GM23248 (cell line): ENCODE results near the gene GMPPB. TPM values are rescaled to one million over a fixed set of nuclear protein-coding genes. Genes with fewer than 3 reads are reported as not detected.

Experiments used
- DNase-seq: peaks from one replicate; pipeline ENCODE4 v3.0.0-alpha.2; 2015
- H2AFZ ChIP-seq: fragments of 200-600 bp; sonication (generic); 2 replicates; pipeline ENCODE4 v1.6.1; 2016; ENCODE audit warnings: antibody characterized with exemption
- H3F3A ChIP-seq: fragments of 200-600 bp; sonication (generic); 2 replicates; pipeline ENCODE4 v1.6.1; 2016; ENCODE audit warnings: mild to moderate bottlenecking, antibody characterized with exemption, mixed run types; ENCODE audit not compliant: insufficient read depth
- H3K27ac ChIP-seq: fragments of 200-600 bp; sonication (generic); 2 replicates; pipeline ENCODE4 v1.5.1; 2016; ENCODE audit warnings: mild to moderate bottlenecking
- H3K27me3 ChIP-seq: fragments of 200-600 bp; sonication (generic); replicated peaks from 2 replicates; pipeline ENCODE4 v1.6.1; 2016; ENCODE audit warnings: mild to moderate bottlenecking; ENCODE audit not compliant: insufficient read depth
- H3K36me3 ChIP-seq: fragments of 200-600 bp; sonication (generic); 2 replicates; pipeline ENCODE4 v1.6.1; 2016; ENCODE audit warnings: low read depth, mild to moderate bottlenecking
- H3K4me1 ChIP-seq: fragments of 200-600 bp; sonication (generic); 2 replicates; pipeline ENCODE4 v1.6.1; 2016; ENCODE audit warnings: mild to moderate bottlenecking; ENCODE audit not compliant: insufficient read depth
- H3K4me2 ChIP-seq: fragments of 200-600 bp; sonication (generic); one replicate; pipeline ENCODE4 v1.6.1; 2016; ENCODE audit warnings: mild to moderate bottlenecking; ENCODE audit not compliant: unreplicated experiment
- H3K4me3 ChIP-seq: fragments of 200-600 bp; sonication (generic); 2 replicates; pipeline ENCODE4 v1.5.1; 2016; ENCODE audit warnings: mild to moderate bottlenecking
- H3K79me2 ChIP-seq: fragments of 200-600 bp; sonication (generic); 2 replicates; pipeline ENCODE4 v1.6.1; 2016; ENCODE audit warnings: mild to moderate bottlenecking; ENCODE audit not compliant: insufficient read depth
- H3K9ac ChIP-seq: fragments of 200-600 bp; sonication (generic); 2 replicates; pipeline ENCODE4 v1.6.1; 2016; ENCODE audit warnings: mild to moderate bottlenecking
- H3K9me2 ChIP-seq: fragments of 200-600 bp; sonication (generic); 2 replicates; pipeline ENCODE4 v1.6.1; 2016; ENCODE audit warnings: mixed run types, mild to moderate bottlenecking, moderate library complexity; ENCODE audit not compliant: insufficient read depth
- H3K9me3 ChIP-seq: fragments of 200-600 bp; sonication (generic); one replicate; pipeline ENCODE4 v1.6.1; 2017; ENCODE audit warnings: low read depth
- H4K20me1 ChIP-seq: fragments of 200-600 bp; sonication (generic); 2 replicates; pipeline ENCODE4 v1.6.0; 2016; ENCODE audit not compliant: insufficient read depth
- EZH2 ChIP-seq: fragments of 200-600 bp; sonication (generic); IDR thresholded peaks from 2 replicates; pipeline ENCODE4 v1.6.1; 2018; ENCODE audit warnings: antibody characterized with exemption, mild to moderate bottlenecking; ENCODE audit not compliant: insufficient read depth, poor library complexity, severe bottlenecking
- EZH2phosphoT487 ChIP-seq: fragments of 200-600 bp; sonication (generic); IDR thresholded peaks from 2 replicates; pipeline ENCODE4 v1.6.1; 2018; ENCODE audit warnings: antibody characterized with exemption, moderate library complexity, mild to moderate bottlenecking, low read depth; ENCODE audit not compliant: insufficient read depth
- WGBS, 2 experiments: methylation state at CpG; one replicate each; pipeline ENCODE4 v1.1.6; 2015 to 2017; ENCODE audit warnings: low lambda C conversion rate in 2 of 2, low coverage in 1 of 2; ENCODE audit errors: missing lambda C conversion rate in 2 of 2; 5-methylcytosine and 5-hydroxymethylcytosine counted together
- in situ Hi-C: fragments of 300-500 bp; cut with MboI; formaldehyde crosslinking; loops from 2 replicates; pipeline ENCODE4 v1.15.0; 2020
- polyA plus RNA-seq: library from polyadenylated mRNA; unstranded; fragments of >200 nt; fragmentation: Nextera tagmentation; extraction: Ambion mirVana; gene quantifications from 2 replicates; pipeline ENCODE4 v1.2.1, GENCODE V29; 2016
- total RNA-seq: library from RNA; depleted of rRNA; stranded (reverse); fragments of >200 nt; shearing (Covaris generic); gene quantifications from 2 replicates; pipeline ENCODE4 v1.2.3, GENCODE V29; 2014

The GMPPB gene
- total and polyA plus RNA-seq, 2 experiments from 2014 or later = 24.1 to 37.8 TPM

- H3K9ac ChIP-seq = no peak overlapping the region
- no peaks in the 10 kb centered on the region for H3K9me2 ChIP-seq
- no peak for TF ChIP-seq EZH2
- no peak for TF ChIP-seq EZH2phosphoT487
- H3K27me3 ChIP-seq = no peaks in the 10 kb centered on the region
- H3K4me1 ChIP-seq = no peaks in the 10 kb centered on the region
- H3K4me3 ChIP-seq = no peak overlapping the region
- no peaks in the 10 kb centered on the region for H4K20me1 ChIP-seq
- no peaks in the 10 kb centered on the region for H3K79me2 ChIP-seq
- in situ Hi-C loops = no loop called here
- peak; percentile 38 for DNase-seq
- H3K4me2 ChIP-seq = no peak overlapping the region
- WGBS, 2 experiments = 63% methylated on average over 7 of the region's 7 CpGs
- no peaks in the 10 kb centered on the region for H3K9me3 ChIP-seq
- no peak overlapping the region for H2AFZ ChIP-seq
- H3K27ac ChIP-seq = no peak overlapping the region
- H3K36me3 ChIP-seq = 0 out of 2 replicates have a peak, but pooled peaks cover 4% of the 10 kb centered on the region
- no peaks in the 10 kb centered on the region for H3F3A ChIP-seq
These were observed 43.1 kb downstream of the GMPPB start for GRCh38 chr3:49680493-49681231.

GRCh38 chr3:49675912-49676311 is 47.8 kb downstream of the GMPPB start:
- Histone ChIP-seq H3K9me2 (no peaks in the 10 kb centered on the region), H3K27me3 (no peaks in the 10 kb centered on the region), H3K79me2 (peaks cover 12% of the 10 kb centered on the region), H3F3A (0 out of 2 replicates have a peak, but pooled peaks cover 3% of the 10 kb centered on the region), H3K27ac (no peak overlapping the region), H3K9ac (no peak overlapping the region), H3K4me2 (no peak overlapping the region), H3K4me1 (peaks cover 11% of the 10 kb centered on the region), H3K36me3 (0 out of 2 replicates have a peak, but pooled peaks cover 4% of the 10 kb centered on the region), H2AFZ (no peak overlapping the region), H3K4me3 (no peak overlapping the region), H3K9me3 (no peaks in the 10 kb centered on the region), H4K20me1 (no peaks in the 10 kb centered on the region)
- TF ChIP-seq EZH2 = no peak
- TF ChIP-seq EZH2phosphoT487 = no peak
- no peak for DNase-seq
- in situ Hi-C loops = loop anchor here (10.0 kb wide), 1 partner anchor 131 kb away; no protein-coding TSS in a partner anchor
- WGBS, 2 experiments = 80 to 89% methylated on average over 9 to 11 of the region's 11 CpGs

- H2AFZ ChIP-seq = peak overlapping the region; percentile 88
- H3K9me2 ChIP-seq = no peaks in the 10 kb centered on the region
- H3K79me2 ChIP-seq = peaks cover 12% of the 10 kb centered on the region
- 0 out of 2 replicates have a peak, but pooled peaks cover 3% of the 10 kb centered on the region for H3F3A ChIP-seq
- in situ Hi-C loops = loop anchor here (10.0 kb wide), 1 partner anchor 130 kb away; no protein-coding TSS in a partner anchor
- H4K20me1 ChIP-seq = no peaks in the 10 kb centered on the region
- TF ChIP-seq EZH2phosphoT487 = no peak
- TF ChIP-seq EZH2 = no peak
- peak overlapping the region; percentile 86 for H3K9ac ChIP-seq
- H3K4me1 ChIP-seq = peaks cover 11% of the 10 kb centered on the region
- H3K4me3 ChIP-seq = peak overlapping the region; percentile 81
- H3K4me2 ChIP-seq = peak overlapping the region; percentile 76
- WGBS, 2 experiments = 3% methylated on average over 24 to 34 of the region's 34 CpGs
- H3K9me3 ChIP-seq = no peaks in the 10 kb centered on the region
- 0 out of 2 replicates have a peak overlapping the region, but pooled peaks have one; percentile 87 for H3K27ac ChIP-seq
- H3K36me3 ChIP-seq = 0 out of 2 replicates have a peak, but pooled peaks cover 4% of the 10 kb centered on the region
- DNase-seq = no peak
- H3K27me3 ChIP-seq = no peaks in the 10 kb centered on the region
These were observed 49.2 kb downstream of the GMPPB start for GRCh38 chr3:49674497-49674983.

GRCh38 chr3:49673715-49674496 is 49.8 kb downstream of the GMPPB start, which contains the start of gene APEH:
Gene APEH, plus strand, starts transcription at chr3:49674351. Its CDS starts 51 bp downstream, at chr3:49674402.
- in situ Hi-C loops = loop anchor here (10.0 kb wide), 1 partner anchor 129 kb away; no protein-coding TSS in a partner anchor
- Histone ChIP-seq H4K20me1 (no peaks in the 10 kb centered on the region), H2AFZ (peak within 1 kb of the TSS; percentile 88), H3K9me2 (no peaks in the 10 kb centered on the region), H3K9me3 (no peaks in the 10 kb centered on the region), H3K4me3 (peak within 1 kb of the TSS; percentile 81), H3K27ac (peak within 1 kb of the TSS; percentile 87), H3K4me2 (peak within 1 kb of the TSS; percentile 84), H3K36me3 (0 out of 2 replicates have a peak, but pooled peaks cover 4% of the 10 kb centered on the region), H3F3A (0 out of 2 replicates have a peak, but pooled peaks cover 3% of the 10 kb centered on the region), H3K9ac (peak within 1 kb of the TSS; percentile 86), H3K4me1 (peaks cover 11% of the 10 kb centered on the region), H3K27me3 (no peaks in the 10 kb centered on the region), H3K79me2 (peaks cover 12% of the 10 kb centered on the region)
- peak; percentile 99 for DNase-seq
- 1% methylated on average over 46 to 53 of the region's 71 CpGs for WGBS, 2 experiments
- TF ChIP-seq EZH2phosphoT487 (no peak), EZH2 (no peak)
